MM.1S (cell line): ENCODE results near the gene DPP10.
"Not testable (repeated sequence)": the region's sequence is repeated elsewhere in the genome, so short reads cannot be mapped to it uniquely, and the experiment has no call there.

Experiments used
- EZH2 ChIP-seq: fragments of 300-600 bp; sonication (generic); optimal IDR thresholded peaks from 2 replicates; pipeline ENCODE3; 2017; ENCODE audit warnings: low read depth, mild to moderate bottlenecking, antibody characterized with exemption, low read length, mixed read lengths
- TF ChIP-seq, protein P1 (sequence below): fragments of 300-600 bp; sonication (generic); IDR thresholded peaks from 2 replicates; pipeline ENCODE4 v1.5.1; 2016; ENCODE audit warnings: antibody characterized with exemption, low read length, mixed read lengths

DNA sequence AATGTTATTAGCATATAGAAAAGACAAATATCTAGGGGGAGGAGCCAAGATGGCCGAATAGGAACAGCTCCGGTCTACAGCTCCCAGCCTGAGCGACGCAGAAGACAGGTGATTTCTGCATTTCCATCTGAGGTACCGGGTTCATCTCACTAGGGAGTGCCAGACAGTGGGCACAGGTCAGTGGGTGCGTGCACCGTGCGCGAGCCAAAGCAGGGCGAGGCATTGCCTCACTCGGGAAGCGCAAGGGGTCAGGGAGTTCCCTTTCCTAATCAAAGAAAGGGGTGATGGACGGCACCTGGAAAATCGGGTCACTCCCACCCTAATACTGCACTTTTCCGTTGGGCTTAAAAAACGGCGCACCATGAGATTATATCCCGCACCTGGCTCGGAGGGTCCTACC lies 561.9 kb downstream of the DPP10 start:
- TF ChIP-seq, protein P1, sequence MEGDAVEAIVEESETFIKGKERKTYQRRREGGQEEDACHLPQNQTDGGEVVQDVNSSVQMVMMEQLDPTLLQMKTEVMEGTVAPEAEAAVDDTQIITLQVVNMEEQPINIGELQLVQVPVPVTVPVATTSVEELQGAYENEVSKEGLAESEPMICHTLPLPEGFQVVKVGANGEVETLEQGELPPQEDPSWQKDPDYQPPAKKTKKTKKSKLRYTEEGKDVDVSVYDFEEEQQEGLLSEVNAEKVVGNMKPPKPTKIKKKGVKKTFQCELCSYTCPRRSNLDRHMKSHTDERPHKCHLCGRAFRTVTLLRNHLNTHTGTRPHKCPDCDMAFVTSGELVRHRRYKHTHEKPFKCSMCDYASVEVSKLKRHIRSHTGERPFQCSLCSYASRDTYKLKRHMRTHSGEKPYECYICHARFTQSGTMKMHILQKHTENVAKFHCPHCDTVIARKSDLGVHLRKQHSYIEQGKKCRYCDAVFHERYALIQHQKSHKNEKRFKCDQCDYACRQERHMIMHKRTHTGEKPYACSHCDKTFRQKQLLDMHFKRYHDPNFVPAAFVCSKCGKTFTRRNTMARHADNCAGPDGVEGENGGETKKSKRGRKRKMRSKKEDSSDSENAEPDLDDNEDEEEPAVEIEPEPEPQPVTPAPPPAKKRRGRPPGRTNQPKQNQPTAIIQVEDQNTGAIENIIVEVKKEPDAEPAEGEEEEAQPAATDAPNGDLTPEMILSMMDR, result not testable (repeated sequence)
- not testable (repeated sequence) for TF ChIP-seq EZH2
